Left lung (tissue), 10 donors: ENCODE data around the gene KPNA2. TPM values are rescaled to one million over a fixed set of nuclear protein-coding genes. Genes with fewer than 3 reads are reported as not detected.

Experiments
- ATAC-seq: fragments of 200-7000 bp; cut with Tn5 transposase; one replicate; pipeline ENCODE4 v1.9.1; 2020; ENCODE audit warnings: moderate library complexity
- DNase-seq, 4 donors: peaks; one replicate each; pipeline ENCODE4 v3.0.0-alpha.2; 2013 to 2020
- H3K27ac ChIP-seq, 2 donors: fragments of 200-600 bp; sonication (generic) in 1 of 2; one replicate each; pipeline versions ENCODE4 v1.5.0 to v1.8.0; 2020 to 2021
- H3K27me3 ChIP-seq, 2 donors: fragments of 200-600 bp; sonication (generic) in 1 of 2; one replicate each; pipeline versions ENCODE4 v1.5.0 to v1.8.0; 2020 to 2021
- H3K36me3 ChIP-seq, 2 donors: fragments of 200-600 bp; sonication (generic) in 1 of 2; one replicate each; pipeline versions ENCODE4 v1.5.0 to v1.8.0; 2020 to 2021
- H3K4me1 ChIP-seq, 2 donors: fragments of 200-600 bp; one replicate each; pipeline ENCODE4 v1.8.0; 2021
- H3K4me3 ChIP-seq, 2 donors: fragments of 200-600 bp; sonication (generic) in 1 of 2; one replicate each; pipeline versions ENCODE4 v1.5.0 to v1.8.0; 2020 to 2021; ENCODE audit warnings: mild to moderate bottlenecking in 1 of 2
- H3K9me3 ChIP-seq, 2 donors: fragments of 200-600 bp; sonication (generic) in 1 of 2; one replicate each; pipeline versions ENCODE4 v1.5.0 to v1.8.0; 2020 to 2021
- intact Hi-C, 2 donors: fragments of 100-400 bp; cut with DNase I; formaldehyde crosslinking; loops; one replicate each; pipeline versions ENCODE4 v1.11.2 to v1.14.2; 2022
- polyA plus RNA-seq, 6 donors: library from polyadenylated mRNA; unstranded; fragments of 120-200 nt; gene quantifications; one replicate each; pipeline ENCODE4 v1.2.1, GENCODE V29; 2013; ENCODE audit not compliant: insufficient read length in 6 of 6
- total RNA-seq, 2 donors: library from RNA; stranded (reverse); fragmentation: NEBNext Ultra II Directional; extraction: Animal tissue kit (Norgen Biotek cat#: 25700); gene quantifications; one replicate each; pipeline ENCODE4 v1.2.1, GENCODE V29; 2021
- TF ChIP-seq, protein P1 (sequence below), 2 donors: fragments of 200-600 bp; sonication (generic) in 1 of 2; IDR thresholded peaks; one replicate each; pipeline versions ENCODE4 v1.5.0 to v1.8.0; 2021; ENCODE audit warnings: antibody characterized with exemption in 2 of 2
- donor health status: DM: no; HTN: yes; CAD: no.
- donor health status: DM: no; HTN: no; CAD: no.

KPNA2 gene
- total and polyA plus RNA-seq, 8 donors = 41.1 to 151 (median 72.3) TPM

DNA sequence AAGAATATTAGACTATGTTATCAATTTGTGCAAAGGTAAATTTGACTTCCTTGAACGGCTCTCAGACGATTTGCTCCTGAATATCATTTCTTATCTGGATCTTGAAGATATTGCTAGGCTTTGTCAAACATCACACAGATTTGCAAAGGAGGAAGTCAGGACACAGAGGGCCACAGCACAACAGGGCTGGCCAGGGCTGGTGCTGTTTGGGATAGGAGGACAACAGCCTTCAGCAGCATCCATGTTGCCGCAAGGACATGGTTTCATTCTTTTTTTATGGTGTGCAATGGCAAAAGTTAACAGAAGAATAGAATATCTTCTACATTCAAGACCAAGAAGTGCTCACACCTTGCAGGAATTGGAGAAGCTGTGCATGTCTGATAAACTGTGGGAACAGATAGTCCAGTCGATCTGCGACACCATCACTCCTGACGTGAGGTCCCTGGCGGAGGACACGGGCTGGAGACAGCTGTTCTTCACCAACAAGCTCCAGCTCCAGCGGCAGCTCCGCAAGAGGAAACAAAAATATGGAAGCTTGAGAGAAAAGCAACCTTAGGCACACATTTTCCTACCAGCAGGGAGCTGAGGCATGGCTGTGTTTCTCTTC, 59.8 kb downstream of the KPNA2 start:
- Histone ChIP-seq H3K9me3 (no peaks in the 10 kb centered on the region), H3K4me1 (no peaks in the 10 kb centered on the region), H3K4me3 (no peak overlapping the region), H3K27ac (no peak overlapping the region), H3K36me3 (no peaks in the 10 kb centered on the region), H3K27me3 (no peaks in the 10 kb centered on the region)
- intact Hi-C loops = no loop called here
- no peak for ATAC-seq
- TF ChIP-seq, protein P1, sequence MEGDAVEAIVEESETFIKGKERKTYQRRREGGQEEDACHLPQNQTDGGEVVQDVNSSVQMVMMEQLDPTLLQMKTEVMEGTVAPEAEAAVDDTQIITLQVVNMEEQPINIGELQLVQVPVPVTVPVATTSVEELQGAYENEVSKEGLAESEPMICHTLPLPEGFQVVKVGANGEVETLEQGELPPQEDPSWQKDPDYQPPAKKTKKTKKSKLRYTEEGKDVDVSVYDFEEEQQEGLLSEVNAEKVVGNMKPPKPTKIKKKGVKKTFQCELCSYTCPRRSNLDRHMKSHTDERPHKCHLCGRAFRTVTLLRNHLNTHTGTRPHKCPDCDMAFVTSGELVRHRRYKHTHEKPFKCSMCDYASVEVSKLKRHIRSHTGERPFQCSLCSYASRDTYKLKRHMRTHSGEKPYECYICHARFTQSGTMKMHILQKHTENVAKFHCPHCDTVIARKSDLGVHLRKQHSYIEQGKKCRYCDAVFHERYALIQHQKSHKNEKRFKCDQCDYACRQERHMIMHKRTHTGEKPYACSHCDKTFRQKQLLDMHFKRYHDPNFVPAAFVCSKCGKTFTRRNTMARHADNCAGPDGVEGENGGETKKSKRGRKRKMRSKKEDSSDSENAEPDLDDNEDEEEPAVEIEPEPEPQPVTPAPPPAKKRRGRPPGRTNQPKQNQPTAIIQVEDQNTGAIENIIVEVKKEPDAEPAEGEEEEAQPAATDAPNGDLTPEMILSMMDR (IDR thresholded peaks at IDR 0.05) = no peak
- no peak for DNase-seq

DNA sequence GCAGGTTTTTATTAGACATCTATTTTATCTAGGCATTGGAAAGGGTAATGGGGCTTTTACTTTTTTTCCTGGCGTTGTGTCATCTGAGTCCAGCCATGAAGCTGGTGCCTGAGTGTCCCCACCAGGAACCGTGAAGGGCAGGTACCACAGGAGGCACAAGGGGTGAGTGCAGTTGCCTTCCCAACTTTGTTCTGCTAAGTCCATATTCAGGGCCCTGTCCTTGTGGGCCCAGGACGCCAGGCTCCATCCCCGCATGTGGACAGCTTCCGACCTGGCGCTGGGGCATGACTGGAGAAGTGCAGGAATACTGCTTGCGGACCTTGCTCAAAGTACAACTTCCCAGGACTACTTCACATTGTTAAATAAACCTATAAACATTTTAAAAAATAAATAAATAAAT, 60.6 kb downstream of the KPNA2 start:
- peaks cover 0 to 2% of the 10 kb centered on the region in 2 donors for H3K4me1 ChIP-seq
- no peaks in the 10 kb centered on the region for H3K36me3 ChIP-seq
- no peaks in the 10 kb centered on the region for H3K9me3 ChIP-seq
- ATAC-seq = no peak
- intact Hi-C loops = no loop called here
- TF ChIP-seq, protein P1 (IDR thresholded peaks at IDR 0.05) = no peak
- H3K27me3 ChIP-seq = no peaks in the 10 kb centered on the region
- no peak for DNase-seq
- no peak overlapping the region for H3K4me3 ChIP-seq
- H3K27ac ChIP-seq = no peak overlapping the region

Other genes starting within 250 kb of the KPNA2 start
- gene BPTF, start 210.2 kb upstream of the KPNA2 start, total RNA-seq = 10 to 100 TPM; 75.4 to 77.6 TPM
- gene BPTF, start 210.2 kb upstream of the KPNA2 start, polyA plus RNA-seq = 100 to 1,000 TPM; 117 to 137 (median 128) TPM
- 1 to 10 TPM; 6.3 to 6.6 TPM for gene C17orf58, start 39.3 kb upstream of the KPNA2 start, total RNA-seq
- gene C17orf58, start 39.3 kb upstream of the KPNA2 start, polyA plus RNA-seq = 10 to 100 TPM; 12.6 to 15.1 (median 14.1) TPM
- 10 to 100 TPM; 48.4 to 66.7 TPM for gene AMZ2, start 212.3 kb downstream of the KPNA2 start, total RNA-seq
- 10 to 100 TPM; 67.7 to 86.1 (median 77.6) TPM for gene AMZ2, start 212.3 kb downstream of the KPNA2 start, polyA plus RNA-seq